B cell (primary cell): ENCODE data around the gene SPOCK1. TPM values are rescaled to one million over a fixed set of nuclear protein-coding genes. Genes with fewer than 3 reads are reported as not detected.

Source experiments
- ATAC-seq: fragments of 200-7000 bp; cut with Tn5 transposase; one replicate; pipeline ENCODE4 v1.10.0; 2021; ENCODE audit warnings: low read depth, mild to moderate bottlenecking, moderate number of reproducible peaks, moderate library complexity
- CTCF ChIA-PET: fragments of 350-600 bp; sonication (Branson Sonifier 250); formaldehyde crosslinking; loops from one replicate; lab custom pipeline; 2021; ENCODE audit warnings: antibody characterized with exemption, inconsistent platforms; lab: Charles Lee
- POLR2A ChIA-PET: fragments of 350-600 bp; sonication (Branson Sonifier 250); formaldehyde crosslinking; loops from one replicate; lab custom pipeline; 2021; ENCODE audit warnings: antibody characterized with exemption; lab: Charles Lee
- DNase-seq: peaks from one replicate; pipeline ENCODE4 v3.0.0; 2013
- H2AFZ ChIP-seq: 2 replicates; pipeline ENCODE4 v1.6.1; 2012; ENCODE audit warnings: mild to moderate bottlenecking, low read depth, low read length; ENCODE audit not compliant: insufficient read depth, poor library complexity, severe bottlenecking
- H3K27ac ChIP-seq, 2 donors: 1 replicate in 1 of 2; 2 replicates in 1 of 2; pipeline ENCODE4 v1.5.1; 2012 to 2013; ENCODE audit warnings: low read length in 2 of 2, mild to moderate bottlenecking in 2 of 2, moderate library complexity in 1 of 2
- H3K27me3 ChIP-seq, 4 experiments: fragments of 200-600 bp in 1 of 4; sonication (generic) in 1 of 4; replicated peaks in 1 of 4; 1 replicate in 2 of 4; 2 replicates in 2 of 4; pipeline versions ENCODE4 v1.6.1 to v1.7.0; 2013 to 2016; ENCODE audit warnings: low read length in 3 of 4, mild to moderate bottlenecking in 2 of 4, mixed read lengths in 1 of 4, moderate library complexity in 1 of 4; ENCODE audit not compliant: insufficient read depth in 4 of 4, control insufficient read depth in 3 of 4; ENCODE audit errors: control extremely low read depth in 1 of 4
- H3K36me3 ChIP-seq, 2 experiments: replicated peaks in 1 of 2; 1 replicate in 1 of 2; 2 replicates in 1 of 2; pipeline versions ENCODE4 v1.6.1 to v1.7.1; 2013; ENCODE audit warnings: low read length in 1 of 2; ENCODE audit not compliant: insufficient read depth in 2 of 2, control insufficient read depth in 1 of 2; ENCODE audit errors: control extremely low read depth in 1 of 2, extremely low read depth in 1 of 2
- H3K4me1 ChIP-seq, 2 donors: fragments of 200-600 bp in 1 of 2; sonication (generic) in 1 of 2; 1 replicate in 1 of 2; 2 replicates in 1 of 2; pipeline versions ENCODE4 v1.5.1 to v1.6.1; 2013 to 2017; ENCODE audit warnings: low read length in 2 of 2; ENCODE audit not compliant: control insufficient read depth in 2 of 2, insufficient read depth in 2 of 2
- H3K4me2 ChIP-seq: replicated peaks from 2 replicates; pipeline ENCODE3; 2012; ENCODE audit warnings: mild to moderate bottlenecking, low read depth, low read length; ENCODE audit not compliant: poor library complexity, severe bottlenecking
- H3K4me3 ChIP-seq, 5 experiments: fragments of 200-600 bp in 1 of 5; sonication (generic) in 1 of 5; 1 replicate in 3 of 5; 2 replicates in 2 of 5; pipeline versions ENCODE4 v1.5.1 to v1.7.0; 2011 to 2016; ENCODE audit warnings: low read length in 4 of 5, mild to moderate bottlenecking in 4 of 5, low read depth in 2 of 5, control low read depth in 1 of 5, moderate library complexity in 1 of 5; ENCODE audit not compliant: insufficient read depth in 1 of 5; ENCODE audit errors: control extremely low read depth in 1 of 5, extremely low read depth in 1 of 5
- H3K79me2 ChIP-seq: fragments of 200-600 bp; sonication (generic); one replicate; pipeline ENCODE4 v1.6.0; 2016; ENCODE audit warnings: low read length; ENCODE audit not compliant: control insufficient read depth, insufficient read depth
- H3K9ac ChIP-seq: fragments of 200-600 bp; sonication (generic); 2 replicates; pipeline ENCODE4 v1.6.1; 2017; ENCODE audit warnings: mild to moderate bottlenecking, low read length, moderate library complexity
- H3K9me3 ChIP-seq, 3 donors: one replicate each; pipeline versions ENCODE4 v1.6.1 to v1.7.1; 2013; ENCODE audit warnings: low read length in 2 of 3; ENCODE audit not compliant: control insufficient read depth in 2 of 3, insufficient read depth in 1 of 3; ENCODE audit errors: control extremely low read depth in 1 of 3
- H4K20me1 ChIP-seq: 2 replicates; pipeline ENCODE4 v1.6.0; 2012; ENCODE audit warnings: mild to moderate bottlenecking, low read length; ENCODE audit not compliant: insufficient read depth, control insufficient read depth, poor library complexity, severe bottlenecking
- H3K27ac Mint-ChIP-seq: one replicate; pipeline ENCODE4 v1.8.0; 2021; ENCODE audit warnings: mixed read lengths
- H3K27me3 Mint-ChIP-seq: one replicate; pipeline ENCODE4 v1.8.0; 2021; ENCODE audit warnings: mixed read lengths
- H3K4me1 Mint-ChIP-seq: one replicate; pipeline ENCODE4 v1.8.0; 2021; ENCODE audit warnings: mixed read lengths
- H3K4me3 Mint-ChIP-seq: one replicate; pipeline ENCODE4 v1.8.0; 2021; ENCODE audit warnings: mixed read lengths
- H3K9me3 Mint-ChIP-seq: one replicate; pipeline ENCODE4 v1.8.0; 2022; ENCODE audit warnings: mixed read lengths; ENCODE audit not compliant: insufficient read depth
- CTCF ChIP-seq: fragments of 200-600 bp; IDR thresholded peaks from one replicate; pipeline ENCODE4 v1.8.0; 2022; ENCODE audit warnings: antibody characterized with exemption, mild to moderate bottlenecking
- EZH2 ChIP-seq: IDR thresholded peaks from 2 replicates; pipeline ENCODE4 v1.6.1; 2012; ENCODE audit warnings: borderline replicate concordance, low read depth, mild to moderate bottlenecking, moderate library complexity, low read length; ENCODE audit not compliant: insufficient read depth, poor library complexity, severe bottlenecking
- WGBS: methylation state at CpG from one replicate; pipeline ENCODE4 v1.1.5; 2013; ENCODE audit warnings: missing lambda C conversion rate; ENCODE audit not compliant: insufficient coverage; 5-methylcytosine and 5-hydroxymethylcytosine counted together
- intact Hi-C: fragments of 100-400 bp; cut with micrococcal nuclease; formaldehyde crosslinking; loops from one replicate; pipeline ENCODE4 v1.10.0; 2022
- polyA plus RNA-seq: library from polyadenylated mRNA; depleted of rRNA; stranded (reverse); fragments of >200 nt; gene quantifications from 2 replicates; pipeline ENCODE4 v1.2.3, GENCODE V29; 2012
- total RNA-seq, 2 donors: library from RNA; stranded (reverse); fragments of 120-200 nt in 1 of 2; gene quantifications; 1 replicate in 1 of 2; 2 replicates in 1 of 2; pipeline versions ENCODE4 v1.2.3 to v1.2.4, GENCODE V29; 2013 to 2022

SPOCK1 gene
- total and polyA plus RNA-seq, 2 donors (not counting 1 experiment from before 2014, with no cell fraction given) = not detected

DNA sequence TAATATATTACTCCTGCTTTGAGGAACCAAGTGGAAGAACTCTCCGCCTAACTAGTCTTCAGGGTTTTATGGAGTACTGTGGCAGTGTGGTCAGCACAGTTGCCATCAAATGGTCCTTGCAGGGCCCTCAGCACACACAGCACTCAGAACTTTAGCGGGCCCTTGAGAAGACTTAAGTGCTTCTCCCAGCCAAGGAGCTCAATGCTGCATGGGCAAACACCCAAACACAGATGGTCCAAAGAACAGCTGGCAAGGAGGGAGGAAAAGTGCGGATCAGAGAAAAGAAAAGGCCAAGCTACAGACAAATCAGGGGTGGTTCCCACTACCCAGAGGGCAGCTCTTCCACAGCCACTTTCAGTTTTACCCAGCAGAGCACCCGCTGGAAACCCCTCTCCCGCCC is 98.6 kb downstream of the SPOCK1 start:
- H4K20me1 ChIP-seq = no peaks in the 10 kb centered on the region
- Mint-ChIP-seq H3K27ac (no peak overlapping the region), H3K4me1 (no peaks in the 10 kb centered on the region), H3K4me3 (no peak overlapping the region), H3K9me3 (no peaks in the 10 kb centered on the region), H3K27me3 (peaks cover 3% of the 10 kb centered on the region)
- intact Hi-C loops = no loop called here
- DNase-seq (no peak), ATAC-seq (no peak)
- no peak overlapping the region for H3K4me3 ChIP-seq
- TF ChIP-seq CTCF = no peak
- no peak for TF ChIP-seq EZH2
- H3K9ac ChIP-seq = no peak overlapping the region
- no peaks in the 10 kb centered on the region for H3K36me3 ChIP-seq
- H3K79me2 ChIP-seq = no peaks in the 10 kb centered on the region
- CTCF ChIA-PET = no interaction called here
- H3K27me3 ChIP-seq = peaks cover 0 to 2% (median 0%) of the 10 kb centered on the region in 4 experiments
- H2AFZ ChIP-seq = no peak overlapping the region
- no peaks in the 10 kb centered on the region for H3K9me3 ChIP-seq
- H3K4me1 ChIP-seq = no peaks in the 10 kb centered on the region
- no peak overlapping the region for H3K27ac ChIP-seq
- POLR2A ChIA-PET = no interaction called here
- WGBS = 83% methylated on average over 2 of the region's 5 CpGs
- no peak overlapping the region for H3K4me2 ChIP-seq

DNA sequence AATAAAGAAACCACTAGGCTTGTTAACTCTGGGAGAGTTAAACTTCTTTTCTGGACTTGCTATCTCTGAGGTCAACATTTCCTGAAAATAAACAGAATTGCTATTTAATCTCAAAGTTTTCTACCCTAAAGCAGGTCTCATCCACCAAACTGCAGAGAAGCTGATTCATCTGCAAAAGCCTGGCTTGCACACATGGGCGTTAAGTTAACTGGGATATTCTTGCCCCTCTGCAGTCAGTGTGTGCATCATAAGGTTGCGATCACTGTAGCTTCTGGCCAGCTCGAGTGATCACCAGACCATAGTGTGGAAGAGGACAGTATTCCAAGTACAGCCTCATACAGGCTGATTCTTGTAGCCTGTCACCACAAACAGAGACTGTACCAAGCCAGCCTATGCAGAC is 99.2 kb downstream of the SPOCK1 start:
- Histone ChIP-seq H3K27ac (no peak overlapping the region), H3K4me3 (no peak overlapping the region), H3K4me2 (no peak overlapping the region), H3K9ac (no peak overlapping the region), H3K27me3 (peaks cover 0 to 2% (median 0%) of the 10 kb centered on the region in 4 experiments), H3K4me1 (no peaks in the 10 kb centered on the region), H3K9me3 (no peaks in the 10 kb centered on the region), H3K36me3 (no peaks in the 10 kb centered on the region), H2AFZ (no peak overlapping the region), H3K79me2 (no peaks in the 10 kb centered on the region), H4K20me1 (no peaks in the 10 kb centered on the region)
- no peak for DNase-seq
- Mint-ChIP-seq H3K27ac (no peak overlapping the region), H3K4me3 (no peak overlapping the region), H3K27me3 (peaks cover 3% of the 10 kb centered on the region), H3K4me1 (no peaks in the 10 kb centered on the region), H3K9me3 (no peaks in the 10 kb centered on the region)
- no peak for TF ChIP-seq CTCF
- TF ChIP-seq EZH2 = no peak
- POLR2A ChIA-PET = no interaction called here
- intact Hi-C loops = no loop called here
- CTCF ChIA-PET = no interaction called here
- no peak for ATAC-seq
- WGBS = 92% methylated on average over 3 of the region's 3 CpGs
